Activated CD4-positive, CD25-positive, alpha-beta regulatory T cell (primary cell): ENCODE results near the gene PIP5KL1.

Experiments
- DNase-seq, 4 experiments: peaks; one replicate each; lab custom pipeline; 2025; lab: John Stamatoyannopoulos, UW

PIP5KL1 gene, protein sequence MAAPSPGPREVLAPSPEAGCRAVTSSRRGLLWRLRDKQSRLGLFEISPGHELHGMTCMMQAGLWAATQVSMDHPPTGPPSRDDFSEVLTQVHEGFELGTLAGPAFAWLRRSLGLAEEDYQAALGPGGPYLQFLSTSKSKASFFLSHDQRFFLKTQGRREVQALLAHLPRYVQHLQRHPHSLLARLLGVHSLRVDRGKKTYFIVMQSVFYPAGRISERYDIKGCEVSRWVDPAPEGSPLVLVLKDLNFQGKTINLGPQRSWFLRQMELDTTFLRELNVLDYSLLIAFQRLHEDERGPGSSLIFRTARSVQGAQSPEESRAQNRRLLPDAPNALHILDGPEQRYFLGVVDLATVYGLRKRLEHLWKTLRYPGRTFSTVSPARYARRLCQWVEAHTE

DNA sequence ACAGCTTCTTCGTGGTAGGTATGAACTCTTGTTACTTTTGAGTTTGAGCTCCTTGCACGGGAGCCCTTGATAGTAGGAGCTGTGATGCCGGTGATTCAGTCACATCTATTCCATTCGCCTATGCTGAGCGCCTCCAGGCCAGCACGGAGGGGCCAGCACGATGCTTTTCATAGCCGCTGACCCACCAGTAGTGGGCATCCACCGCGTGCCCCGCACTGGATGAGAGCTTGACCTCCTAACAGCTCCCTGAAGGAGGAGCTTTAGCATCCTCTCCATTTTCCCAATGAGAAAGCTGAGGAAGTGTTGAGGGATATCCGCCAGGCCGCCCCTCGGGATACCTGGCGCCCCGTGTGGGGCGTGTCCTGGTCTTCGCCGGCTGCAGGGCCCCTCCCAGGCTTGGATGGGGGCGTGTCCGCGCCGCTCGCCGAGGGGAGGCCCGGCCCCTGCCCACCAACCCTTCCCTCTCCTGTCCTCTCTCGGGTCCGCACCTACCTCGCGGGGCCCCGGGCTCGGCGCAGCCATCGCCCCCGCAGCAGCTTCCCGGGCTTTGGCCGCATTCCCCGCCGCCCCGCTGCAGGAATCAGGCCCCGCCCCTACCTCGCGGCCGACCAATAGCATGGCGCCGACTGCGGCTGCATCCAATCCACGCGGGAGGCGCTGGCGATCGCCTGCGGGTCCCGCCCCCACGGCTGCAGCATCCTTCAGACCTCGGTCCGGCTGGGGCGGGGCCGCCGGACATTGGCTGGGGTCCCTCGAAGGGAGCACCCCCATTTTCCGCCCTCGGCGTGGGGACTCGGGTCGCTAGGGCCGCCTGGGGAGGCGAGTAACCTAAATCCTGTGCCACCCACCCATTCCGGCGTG is at the start of gene PIP5KL1:
PIP5KL1 (minus strand) TSS at position 547 of the 861 bp plus-strand sequence; CDS start at position 522, 25 bp downstream.
- peak; percentile 39 to 55 (median 46) for DNase-seq

DNA sequence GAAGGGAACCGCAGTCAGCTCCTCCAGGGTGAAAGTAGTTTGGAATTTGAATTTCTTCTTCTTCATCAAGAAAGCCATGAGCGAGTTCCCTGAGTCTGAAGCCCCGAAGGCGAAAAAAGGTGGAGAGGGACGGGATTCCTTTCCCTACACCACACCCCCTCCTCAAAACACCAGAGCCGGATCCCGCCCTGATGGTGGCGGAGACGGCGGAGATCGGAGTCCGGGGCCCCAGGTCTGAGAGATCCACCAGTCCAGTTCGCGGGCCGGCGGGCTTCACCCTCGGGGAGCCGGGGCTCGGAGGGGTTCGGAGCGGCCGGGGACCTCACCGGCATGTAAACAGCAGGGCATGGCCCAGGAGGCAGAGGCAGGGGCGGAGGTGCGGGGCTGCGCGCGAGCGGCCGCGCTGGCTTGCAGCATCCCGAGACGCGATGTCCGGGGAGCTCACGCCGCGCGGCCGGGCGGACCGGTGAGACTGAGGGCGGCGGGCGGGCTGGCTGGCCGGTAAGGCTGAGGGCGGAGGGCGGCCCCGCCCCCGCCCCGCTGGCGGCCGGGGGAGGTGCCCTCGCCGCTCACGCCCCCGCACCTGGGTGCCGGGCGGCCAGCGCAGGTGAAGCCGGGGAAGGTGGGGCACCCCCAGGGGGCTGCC is 49.6 kb upstream of the PIP5KL1 start:
- DNase-seq, result peak in 2 of 4 experiments; percentile 39 to 44

GRCh38 chr9:127979333-127980059 is 48.9 kb upstream of the PIP5KL1 start:
- DNase-seq, result no peak

DNA sequence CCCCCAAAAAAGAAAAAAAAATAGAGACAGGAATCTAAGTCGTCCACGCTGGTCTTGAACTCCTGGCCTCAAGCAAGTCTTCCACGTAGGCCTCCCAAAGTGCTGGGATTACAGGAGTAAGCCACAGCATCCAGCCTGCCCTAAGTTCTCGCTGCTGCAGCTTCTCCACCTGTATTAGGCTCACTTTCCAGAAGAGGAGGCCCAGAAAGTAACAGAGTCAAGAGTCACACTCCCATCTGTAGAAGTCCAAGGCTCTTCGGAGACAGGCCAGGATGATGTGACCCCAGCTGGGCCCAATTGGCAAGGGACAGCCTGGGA is 48.4 kb upstream of the PIP5KL1 start:
- no peak for DNase-seq

DNA sequence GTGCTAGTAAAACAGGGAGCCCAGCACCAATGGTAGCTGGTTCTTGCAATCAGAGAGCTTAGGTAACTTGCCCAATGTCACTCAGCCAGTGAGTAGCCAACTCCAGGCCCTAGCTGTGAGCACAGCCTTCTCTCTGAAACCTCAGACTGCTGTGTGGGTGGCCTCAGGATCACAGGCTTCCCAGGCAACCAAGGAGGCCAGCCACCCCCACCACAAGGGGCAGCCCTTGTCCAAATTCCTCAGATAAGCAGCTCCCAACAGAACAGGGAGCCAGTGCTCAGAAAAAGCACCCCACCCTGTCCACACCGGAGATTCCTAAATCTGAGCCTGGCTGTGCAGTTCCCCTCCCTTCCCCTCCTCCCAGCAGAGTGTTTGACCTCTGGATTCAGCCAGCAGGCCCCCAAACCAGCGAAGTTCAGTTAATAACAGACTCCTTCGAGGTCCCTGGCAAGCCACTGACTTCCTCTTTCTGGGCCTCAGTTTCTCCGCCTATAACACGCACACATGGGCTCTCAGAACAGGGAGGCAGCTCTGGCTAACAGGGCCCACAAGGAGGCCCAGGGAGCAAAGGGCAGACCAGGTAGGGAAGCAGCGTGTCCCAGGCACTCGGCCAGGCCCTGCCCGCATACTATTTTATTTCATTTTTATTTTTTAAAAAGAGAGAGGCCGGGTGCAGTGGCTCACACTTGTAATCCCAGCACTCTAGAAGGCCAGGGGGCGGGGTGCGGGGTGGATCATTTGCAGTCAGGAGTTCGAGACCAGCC is 47.5 kb upstream of the PIP5KL1 start:
- no peak for DNase-seq

DNA sequence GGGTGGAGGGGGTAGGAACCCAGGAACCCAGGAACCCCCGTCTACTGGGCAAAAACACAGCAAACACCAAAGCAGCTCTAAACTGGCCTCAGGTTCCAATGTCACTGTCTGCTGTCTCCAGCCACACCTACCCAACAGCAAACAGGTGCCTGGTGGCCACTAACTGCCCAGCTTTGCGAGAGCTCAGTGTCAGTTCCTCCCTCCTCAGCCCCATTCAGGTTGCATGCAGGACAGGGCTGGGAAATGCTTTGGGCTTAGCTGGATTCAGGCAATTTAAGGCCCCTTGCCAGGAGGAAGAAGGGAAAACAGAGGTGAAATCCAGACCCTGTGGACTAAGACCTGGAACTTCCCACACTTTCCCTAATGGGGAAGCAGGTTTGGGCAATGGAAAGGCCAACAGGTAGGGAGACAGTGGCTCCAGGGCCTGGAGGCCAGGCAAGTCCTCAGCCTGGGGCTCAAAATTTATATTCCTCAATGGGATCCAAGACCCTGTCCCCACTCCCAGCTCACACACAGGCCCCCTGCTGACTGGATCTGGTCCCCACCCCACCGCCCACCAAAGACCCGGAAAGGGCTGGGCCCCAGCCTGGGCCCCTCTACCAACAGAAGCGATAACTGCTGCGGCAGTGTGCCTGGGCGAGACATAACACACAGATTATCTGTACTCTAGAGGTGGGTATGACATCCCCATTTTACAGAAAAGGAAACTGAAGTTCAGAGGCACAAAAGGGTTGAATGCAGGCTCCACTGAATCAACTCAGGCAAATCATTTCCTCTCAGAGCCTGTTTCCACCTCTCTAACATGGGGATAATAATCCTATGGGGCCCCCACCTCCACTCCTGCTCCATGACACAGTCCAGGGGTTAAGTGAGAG is 46.7 kb upstream of the PIP5KL1 start:
- DNase-seq, result no peak

DNA sequence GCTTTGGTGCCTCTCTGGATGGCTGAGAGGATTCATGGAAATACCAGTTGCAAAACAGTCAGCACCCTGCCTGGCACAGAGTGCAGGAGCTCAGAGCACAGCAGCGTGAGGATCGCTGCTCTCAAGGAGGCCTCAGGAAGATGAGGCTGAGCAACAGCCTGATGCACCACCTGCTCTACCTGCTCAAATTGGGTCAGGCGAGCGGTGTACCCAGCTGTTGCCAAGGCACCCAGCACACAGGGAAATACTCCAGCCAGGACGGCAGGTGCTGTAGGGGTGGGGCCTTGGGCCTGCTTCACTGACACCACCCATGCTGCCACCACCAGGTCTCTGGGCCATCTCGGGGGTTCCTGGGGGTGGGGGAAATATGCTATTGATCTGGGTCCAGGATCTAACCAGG is 45.9 kb upstream of the PIP5KL1 start:
- DNase-seq, result no peak

DNA sequence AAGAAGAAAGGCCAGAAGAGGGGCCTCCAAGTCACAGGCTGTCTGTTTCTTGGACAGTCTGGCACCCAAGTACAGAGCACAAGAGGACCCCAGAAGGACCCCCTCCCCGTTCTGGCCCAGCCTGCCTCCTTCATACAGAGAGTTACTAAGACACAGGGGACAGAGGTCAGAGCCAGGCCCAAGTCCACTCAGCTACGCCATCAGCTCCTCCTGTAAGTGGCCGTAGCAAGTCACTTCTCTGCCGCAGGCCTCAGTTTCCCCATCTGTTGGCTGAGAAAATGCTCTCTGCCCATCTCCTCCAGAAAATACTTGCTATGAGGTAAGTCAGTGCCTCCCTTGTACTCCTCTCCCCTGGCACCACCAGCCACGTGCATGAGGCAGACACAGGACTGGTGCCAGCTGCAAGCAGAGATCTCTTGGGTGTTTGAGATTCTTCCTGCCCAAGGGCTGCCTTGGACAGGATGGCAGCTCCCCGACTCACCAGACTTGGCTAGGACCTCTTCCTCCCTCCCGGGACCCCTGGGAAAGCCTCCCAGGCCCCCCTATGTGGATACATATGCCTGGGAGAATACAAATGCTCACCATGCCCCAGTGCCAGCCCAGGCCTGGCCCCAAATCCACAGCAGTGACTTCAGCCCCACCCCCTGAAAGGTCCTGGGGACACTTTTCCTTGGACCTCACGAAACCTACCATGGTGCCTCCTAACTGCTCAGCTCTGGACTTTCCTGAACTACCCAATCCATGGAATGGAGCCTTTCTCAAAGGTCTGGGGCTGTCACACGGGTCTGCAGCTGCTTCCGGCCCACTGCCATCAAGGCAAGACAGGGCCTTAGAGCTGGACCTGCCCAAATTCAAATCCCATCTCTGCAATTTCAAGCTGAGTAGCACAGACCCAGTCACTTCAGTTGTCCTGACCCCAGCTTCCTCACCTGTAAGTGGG is 45.1 kb upstream of the PIP5KL1 start:
- no peak for DNase-seq

DNA sequence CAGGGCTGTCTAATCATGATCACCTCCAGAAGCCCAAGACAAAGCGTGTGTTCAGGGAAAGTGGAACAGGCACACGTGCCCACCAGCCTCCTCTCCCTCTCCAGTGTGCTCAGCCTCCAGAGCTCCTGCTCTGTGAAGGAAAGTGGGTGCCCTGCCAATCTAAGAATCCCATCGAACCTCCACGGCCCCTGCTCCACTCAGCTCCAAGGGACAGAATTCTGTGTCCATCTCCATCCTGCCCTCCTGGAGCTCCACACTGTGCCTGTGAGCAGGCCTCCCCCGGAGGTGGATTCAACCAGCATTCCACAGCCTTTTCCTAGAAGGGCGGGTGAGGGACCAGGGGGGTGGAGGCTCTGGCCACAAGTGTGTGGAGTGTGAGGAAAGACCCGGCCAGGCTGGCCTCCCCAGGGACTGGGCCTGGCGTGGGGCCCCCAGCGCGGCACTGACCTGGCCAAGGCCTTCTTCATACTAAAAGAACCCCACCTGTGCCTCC is 44.2 kb upstream of the PIP5KL1 start:
- no peak for DNase-seq

DNA sequence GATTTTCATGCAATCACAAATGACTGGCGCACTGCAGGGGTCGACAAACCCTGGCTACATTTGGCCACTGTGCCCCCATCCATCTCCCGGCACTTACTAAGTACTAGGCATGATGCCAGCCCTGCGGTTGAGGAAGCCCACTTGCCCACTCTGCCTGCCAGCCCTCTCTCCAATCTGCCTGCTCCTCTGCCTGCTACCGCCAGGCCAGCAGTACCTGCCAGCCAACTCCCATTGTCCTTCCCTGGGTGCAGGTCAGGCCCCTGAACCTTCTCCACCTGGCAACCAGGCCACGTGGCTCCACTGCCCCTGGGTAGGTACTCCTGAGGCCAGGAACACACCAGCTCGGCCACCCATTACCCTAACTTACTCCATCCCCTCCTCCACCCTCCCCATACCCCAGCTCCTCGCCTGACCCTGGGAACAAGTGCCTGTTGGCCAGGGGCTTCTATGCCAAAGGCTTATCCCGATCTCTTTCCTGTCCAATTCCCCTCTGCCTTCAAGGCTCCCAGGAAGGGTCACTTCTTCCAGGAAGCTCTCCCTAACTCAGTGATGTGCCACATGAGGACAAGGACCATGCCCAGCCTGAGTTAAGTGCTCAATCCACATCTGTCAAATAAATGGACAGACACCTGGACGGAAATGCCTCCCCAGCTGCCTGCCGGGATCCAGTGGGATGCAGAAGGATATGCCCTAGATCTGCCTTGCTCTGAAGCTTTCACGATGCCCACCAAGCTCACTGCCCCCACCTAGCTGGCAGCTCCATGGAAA is 43.6 kb upstream of the PIP5KL1 start:
- no peak for DNase-seq

GRCh38 chr9:127973169-127974000 is 42.8 kb upstream of the PIP5KL1 start:
- DNase-seq, result no peak

- DNase-seq, result no peak
Observed at GRCh38 chr9:127972236-127972871, 41.8 kb upstream of the PIP5KL1 start.

DNA sequence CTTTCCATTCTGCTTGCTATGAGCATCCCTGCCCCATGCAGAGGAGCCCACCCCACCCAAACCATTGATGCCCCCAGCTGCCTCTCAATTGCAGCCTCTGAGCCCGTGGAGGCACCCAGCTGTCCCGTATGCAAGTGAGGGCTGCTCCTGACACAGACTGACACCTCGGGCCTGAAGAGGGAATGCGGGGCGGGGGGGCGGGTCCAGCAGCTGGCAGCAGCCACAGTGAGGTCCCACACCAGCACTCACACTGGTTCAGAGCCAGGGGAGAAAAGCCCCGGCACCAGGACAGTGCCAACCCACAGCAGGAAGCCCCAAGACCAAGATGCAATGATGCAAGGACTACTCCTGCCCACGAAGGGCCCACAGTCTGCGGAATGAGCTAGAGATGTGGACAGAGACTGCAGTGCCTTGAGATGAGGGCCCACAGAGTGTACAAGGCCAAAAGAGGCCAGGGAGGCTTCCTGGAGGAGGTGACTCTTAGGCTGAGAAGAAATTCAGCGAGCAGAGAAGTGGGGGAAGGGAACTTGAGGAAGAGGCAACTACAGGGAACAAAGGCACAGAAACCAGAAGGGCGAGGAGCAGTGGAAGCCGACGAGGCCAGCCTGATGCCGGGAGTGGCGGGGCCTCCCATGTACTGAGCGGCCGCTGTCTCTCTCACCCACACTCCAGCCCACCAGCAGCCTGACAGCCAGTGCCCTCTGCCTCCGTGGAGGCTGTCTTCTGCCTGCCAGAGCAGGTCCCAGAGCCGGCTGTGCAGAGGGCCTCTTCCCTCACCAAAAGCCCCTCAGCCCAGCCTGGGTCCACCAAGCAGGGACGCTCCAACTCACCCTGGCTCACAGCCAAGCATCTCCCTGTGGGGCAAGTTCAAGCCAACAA is 41.0 kb upstream of the PIP5KL1 start:
- no peak for DNase-seq

DNA sequence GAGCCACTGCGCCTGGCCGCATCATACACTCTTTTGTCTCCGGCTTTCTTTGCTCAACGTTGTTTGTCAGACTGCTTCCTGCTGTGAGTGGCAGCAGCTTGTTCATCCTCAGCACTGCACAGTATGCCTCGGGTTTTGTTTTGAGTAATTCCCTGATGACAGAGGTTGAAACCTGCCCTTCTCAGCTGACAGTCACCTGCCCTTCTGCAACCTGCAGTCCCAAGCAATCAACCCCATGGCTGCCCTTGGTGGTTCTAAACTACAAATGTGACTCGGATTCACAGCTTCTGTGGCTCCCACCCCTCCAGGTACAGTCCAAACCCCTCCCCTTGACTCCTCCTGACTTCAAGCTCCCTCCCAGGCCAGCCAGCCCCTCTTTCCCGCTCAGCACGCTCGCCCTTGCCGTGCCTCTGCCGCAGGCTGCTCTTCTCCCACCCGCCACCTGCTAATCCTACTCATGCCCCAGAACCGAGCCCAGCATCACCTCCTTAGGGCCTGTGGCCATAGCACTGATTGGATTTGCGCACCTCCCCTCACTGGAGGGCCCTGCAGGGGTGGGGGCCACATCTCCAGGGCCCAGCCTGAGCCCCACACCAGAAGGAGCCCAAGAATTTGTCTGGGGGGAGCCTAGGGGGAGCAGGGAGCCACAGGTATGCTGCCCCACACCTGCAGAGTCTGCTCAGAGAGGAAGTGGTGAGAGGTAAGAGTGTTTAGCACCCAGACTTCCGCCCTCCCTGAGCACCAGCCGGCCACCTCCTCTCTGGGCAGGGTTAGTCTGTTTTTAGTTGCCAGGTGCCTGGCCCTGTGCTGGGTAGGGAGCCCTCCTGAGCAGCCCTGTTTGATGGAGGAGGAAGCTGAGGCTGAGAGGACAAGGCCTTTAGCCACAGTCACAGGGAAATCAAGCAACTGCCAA is 40.1 kb upstream of the PIP5KL1 start:
- peak in 3 of 4 experiments; percentile 51 to 64 (median 58) for DNase-seq
